GM12878 (cell line): ENCODE results near the gene SHCBP1L. TPM values are rescaled to one million over a fixed set of nuclear protein-coding genes. Genes with fewer than 3 reads are reported as not detected.

Source experiments
- ATAC-seq: fragments of 200-7000 bp; cut with Tn5 transposase; 3 replicates; pipeline ENCODE4 v1.9.1; 2020; ENCODE audit warnings: mild to moderate bottlenecking, moderate library complexity
- BruUV-seq: library from RNA; stranded (reverse); fragments of 400-500 nt; replicated peaks from 2 replicates; lab custom pipeline; 2021; lab: Mats Ljungman, UMichigan
- CTCF ChIA-PET: fragments of 300-600 bp; sonication (Branson Sonifier 250); formaldehyde crosslinking; extraction: SDS; loops from one replicate; lab custom pipeline; 2021; ENCODE audit warnings: inconsistent platforms; lab: Yijun Ruan, JAX
- POLR2A ChIA-PET: fragments of 350-600 bp; formaldehyde crosslinking; extraction: SDS; loops from one replicate; lab custom pipeline; 2021; ENCODE audit warnings: inconsistent platforms; lab: Charles Lee
- RAD21 ChIA-PET: fragments of 300-600 bp; sonication (Branson Sonifier 250); formaldehyde crosslinking; loops from one replicate; lab custom pipeline; 2023; ENCODE audit warnings: antibody characterized with exemption; ENCODE audit not compliant: unreplicated experiment; lab: Charles Lee
- SMC1A ChIA-PET: fragments of 300-600 bp; sonication (Branson Sonifier 250); formaldehyde crosslinking; loops from one replicate; lab custom pipeline; 2023; ENCODE audit not compliant: unreplicated experiment, uncharacterized antibody; lab: Charles Lee
- DNase-seq: peaks from one replicate; pipeline ENCODE4 v3.0.0-alpha.2; 2011; ENCODE audit warnings: low read depth, low spot score
- FAIRE-seq: peaks from 3 replicates; lab custom pipeline; 2011; peaks lifted over from hg19 to GRCh38; lab: Jason Lieb, UNC
- H2AFZ ChIP-seq: 2 replicates; pipeline ENCODE4 v1.6.0; 2011; ENCODE audit warnings: low read depth, low read length, control low read depth; ENCODE audit not compliant: control insufficient read depth
- H3K27ac ChIP-seq: 2 replicates; pipeline ENCODE4 v1.5.1; 2011; ENCODE audit warnings: control low read depth; ENCODE audit not compliant: control insufficient read depth, insufficient read depth
- H3K27me3 ChIP-seq, 2 experiments: replicated peaks in 1 of 2; 2 replicates each; pipeline versions ENCODE4 v1.6.0 to v1.6.1; 2011; ENCODE audit warnings: low read length in 1 of 2; ENCODE audit not compliant: control insufficient read depth in 2 of 2, insufficient read depth in 2 of 2
- H3K36me3 ChIP-seq, 2 experiments: 2 replicates each; pipeline ENCODE4 v1.5.1; 2011; ENCODE audit warnings: low read length in 1 of 2; ENCODE audit not compliant: control insufficient read depth in 2 of 2, insufficient read depth in 2 of 2
- H3K4me1 ChIP-seq: 2 replicates; pipeline ENCODE4 v1.6.1; 2011; ENCODE audit warnings: mild to moderate bottlenecking, low read length, moderate library complexity, mixed read lengths; ENCODE audit not compliant: control insufficient read depth, insufficient read depth
- H3K4me2 ChIP-seq: 2 replicates; pipeline ENCODE4 v1.6.0; 2011; ENCODE audit warnings: control low read depth; ENCODE audit not compliant: control insufficient read depth, insufficient read depth
- H3K4me3 ChIP-seq: fragments of 200-600 bp; sonication (generic); 2 replicates; pipeline ENCODE4 v1.5.1; 2016
- H3K79me2 ChIP-seq: 2 replicates; pipeline ENCODE4 v1.6.0; 2011; ENCODE audit warnings: low read length; ENCODE audit not compliant: control insufficient read depth, insufficient read depth
- H3K9ac ChIP-seq: 2 replicates; pipeline ENCODE4 v1.8.0; 2011; ENCODE audit warnings: low read length, control low read depth, mixed read lengths; ENCODE audit not compliant: control insufficient read depth, insufficient read depth
- H3K9me3 ChIP-seq: replicated peaks from 3 replicates; pipeline ENCODE4 v1.5.1; 2011; ENCODE audit warnings: mild to moderate bottlenecking, low read length; ENCODE audit not compliant: control insufficient read depth, insufficient read depth
- H4K20me1 ChIP-seq: 2 replicates; pipeline ENCODE4 v1.6.0; 2011; ENCODE audit not compliant: control insufficient read depth, insufficient read depth
- BRCA1 ChIP-seq: IDR thresholded peaks from 2 replicates; pipeline ENCODE4 v1.6.1; 2011; ENCODE audit warnings: low read depth, low read length, improper control_type of control experiment
- DPF2 ChIP-seq: fragments of 450-650 bp; IDR thresholded peaks from 2 replicates; pipeline ENCODE4 v1.6.1; 2017; ENCODE audit warnings: mild to moderate bottlenecking
- FOXM1 ChIP-seq: IDR thresholded peaks from 2 replicates; pipeline ENCODE4 v1.6.1; 2012; ENCODE audit warnings: low read depth, mild to moderate bottlenecking, inconsistent platforms, low read length, moderate library complexity
- MYB ChIP-seq: fragments of 150-350 bp; IDR thresholded peaks from 2 replicates; pipeline ENCODE4 v1.6.1; 2014; ENCODE audit warnings: mild to moderate bottlenecking, low read depth, low read length, borderline replicate concordance
- TBL1XR1 ChIP-seq: IDR thresholded peaks from 2 replicates; pipeline ENCODE4 v1.6.1; 2012; ENCODE audit warnings: low read depth, low read length, improper control_type of control experiment
- ZSCAN29 ChIP-seq: fragments of 450-650 bp; IDR thresholded peaks from 2 replicates; pipeline ENCODE4 v1.6.1; 2017; ENCODE audit warnings: mild to moderate bottlenecking, moderate library complexity
- ZZZ3 ChIP-seq: IDR thresholded peaks from 2 replicates; pipeline ENCODE4 v1.6.1; 2011; ENCODE audit warnings: low read depth; ENCODE audit not compliant: control insufficient read depth, insufficient read length
- WGBS: methylation state at CpG from one replicate; pipeline ENCODE4 v1.1.6; 2016; ENCODE audit warnings: low lambda C conversion rate; ENCODE audit not compliant: insufficient replicate concordance, insufficient coverage; ENCODE audit errors: missing lambda C conversion rate; 5-methylcytosine and 5-hydroxymethylcytosine counted together
- in situ Hi-C: fragments of 300-500 bp; cut with MboI; formaldehyde crosslinking; loops from 9 replicates; pipeline ENCODE4 v1.14.3; 2018; ENCODE audit warnings: mixed read lengths
- intact Hi-C: fragments of 100-400 bp; cut with micrococcal nuclease; formaldehyde crosslinking; loops from one replicate; pipeline ENCODE4 v1.14.2; 2022; ENCODE audit not compliant: unreplicated experiment
- polyA plus RNA-seq, 11 experiments: library from polyadenylated mRNA; depleted of rRNA in 4 of 11; unstranded in 6 of 11; stranded (reverse) in 5 of 11; fragments of >200 nt; fragmentation: Nextera tagmentation in 4 of 11; fragmentation: Illumina TruSeq in 1 of 11; extraction: Ambion mirVana in 4 of 11; extraction: Trizol in 1 of 11; gene quantifications; 1 replicate in 1 of 11; 2 replicates in 10 of 11; pipeline versions ENCODE4 v1.2.1 to v1.2.3, GENCODE V29; 2011 to 2016; ENCODE audit warnings: inconsistent platforms in 2 of 11, missing spikeins in 2 of 11, low read depth in 1 of 11
- total RNA-seq, 4 experiments: library from RNA; depleted of rRNA in 3 of 4; stranded (reverse); fragments of >200 nt in 3 of 4; fragmentation: Illumina TruSeq in 1 of 4; extraction: Trizol in 1 of 4; gene quantifications; 2 replicates each; pipeline versions ENCODE4 v1.2.1 to v1.2.3, GENCODE V29; 2013 to 2021
- TF ChIP-seq, protein P1 (sequence below): fragments of 450-650 bp; IDR thresholded peaks from 2 replicates; pipeline ENCODE4 v1.6.1; 2018; ENCODE audit warnings: borderline replicate concordance, mild to moderate bottlenecking; ENCODE audit not compliant: partially characterized antibody
- TF ChIP-seq, protein P2 (sequence below): IDR thresholded peaks from 2 replicates; pipeline ENCODE4 v1.6.1; 2011; ENCODE audit warnings: borderline replicate concordance, low read depth, mild to moderate bottlenecking, moderate library complexity, low read length; ENCODE audit not compliant: insufficient read depth, poor library complexity, severe bottlenecking

The SHCBP1L gene
- total and polyA plus RNA-seq, 10 of the 15 experiments (the other 5 are each of a cell fraction or from before 2014, with no cell fraction given): not detected

DNA sequence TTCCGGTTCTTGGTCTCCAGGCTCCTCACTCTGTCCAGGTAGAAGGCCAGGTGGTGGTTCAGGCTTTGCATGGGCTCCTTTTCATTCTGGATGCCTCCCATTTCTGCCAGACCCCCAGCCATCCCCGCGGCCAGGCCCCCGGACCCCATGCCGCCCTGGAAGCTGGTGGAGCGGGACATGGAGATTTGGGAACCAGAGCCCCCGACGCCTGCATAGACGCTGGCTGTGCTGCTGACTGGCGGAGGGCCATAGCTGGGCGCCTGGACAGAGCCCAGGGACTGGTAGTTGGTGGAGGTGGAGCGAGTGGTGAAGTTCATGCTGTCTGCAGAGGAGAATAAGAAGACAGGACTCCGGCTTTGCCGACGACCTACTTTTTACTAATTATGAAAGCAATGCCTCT is 7.1 kb upstream of the SHCBP1L start:
- Histone ChIP-seq H3K36me3 (no peaks in the 10 kb centered on the region), H3K9me3 (no peaks in the 10 kb centered on the region), H3K4me3 (no peak overlapping the region), H3K27me3 (no peaks in the 10 kb centered on the region), H3K79me2 (no peaks in the 10 kb centered on the region), H3K27ac (no peak overlapping the region), H2AFZ (no peak overlapping the region), H3K4me1 (0 out of 2 replicates have a peak, but pooled peaks cover 5% of the 10 kb centered on the region), H3K4me2 (no peak overlapping the region), H3K9ac (no peak overlapping the region), H4K20me1 (no peaks in the 10 kb centered on the region)
- in situ Hi-C loops: no loop called here
- 55% methylated on average over 15 of the region's 15 CpGs for WGBS
- DNase-seq: no peak
- no peak for ATAC-seq
- no TSS peak for BruUV-seq
- SMC1A ChIA-PET: interaction anchor here (0.6 to 4.0 kb wide), 4 partner anchors 46 to 359 kb away, joined by 3 to 76 read pairs (median 44); no protein-coding TSS in a partner anchor
- CTCF ChIA-PET: interaction anchor here (4.5 to 7.3 kb wide), 3 partner anchors 112 to 320 kb away, joined by 77 to 126 read pairs (median 99); no protein-coding TSS in a partner anchor
- POLR2A ChIA-PET: no interaction called here
- no peak for FAIRE-seq
- TF ChIP-seq, protein P1, sequence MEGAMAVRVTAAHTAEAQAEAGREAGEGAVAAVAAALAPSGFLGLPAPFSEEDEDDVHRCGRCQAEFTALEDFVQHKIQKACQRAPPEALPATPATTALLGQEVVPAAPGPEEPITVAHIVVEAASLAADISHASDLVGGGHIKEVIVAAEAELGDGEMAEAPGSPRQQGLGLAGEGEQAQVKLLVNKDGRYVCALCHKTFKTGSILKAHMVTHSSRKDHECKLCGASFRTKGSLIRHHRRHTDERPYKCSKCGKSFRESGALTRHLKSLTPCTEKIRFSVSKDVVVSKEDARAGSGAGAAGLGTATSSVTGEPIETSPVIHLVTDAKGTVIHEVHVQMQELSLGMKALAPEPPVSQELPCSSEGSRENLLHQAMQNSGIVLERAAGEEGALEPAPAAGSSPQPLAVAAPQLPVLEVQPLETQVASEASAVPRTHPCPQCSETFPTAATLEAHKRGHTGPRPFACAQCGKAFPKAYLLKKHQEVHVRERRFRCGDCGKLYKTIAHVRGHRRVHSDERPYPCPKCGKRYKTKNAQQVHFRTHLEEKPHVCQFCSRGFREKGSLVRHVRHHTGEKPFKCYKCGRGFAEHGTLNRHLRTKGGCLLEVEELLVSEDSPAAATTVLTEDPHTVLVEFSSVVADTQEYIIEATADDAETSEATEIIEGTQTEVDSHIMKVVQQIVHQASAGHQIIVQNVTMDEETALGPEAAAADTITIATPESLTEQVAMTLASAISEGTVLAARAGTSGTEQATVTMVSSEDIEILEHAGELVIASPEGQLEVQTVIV: no peak
- TF ChIP-seq ZSCAN29: no peak
- intact Hi-C loops: loop anchor here (5.0 to 10.0 kb wide), 3 partner anchors 167 to 585 kb away; partner anchors contain the start of gene SMG7
- RAD21 ChIA-PET: interaction anchor here (1.1 to 1.6 kb wide), 3 partner anchors 111 to 268 kb away, joined by 3 to 6 read pairs (median 4); no protein-coding TSS in a partner anchor

DNA sequence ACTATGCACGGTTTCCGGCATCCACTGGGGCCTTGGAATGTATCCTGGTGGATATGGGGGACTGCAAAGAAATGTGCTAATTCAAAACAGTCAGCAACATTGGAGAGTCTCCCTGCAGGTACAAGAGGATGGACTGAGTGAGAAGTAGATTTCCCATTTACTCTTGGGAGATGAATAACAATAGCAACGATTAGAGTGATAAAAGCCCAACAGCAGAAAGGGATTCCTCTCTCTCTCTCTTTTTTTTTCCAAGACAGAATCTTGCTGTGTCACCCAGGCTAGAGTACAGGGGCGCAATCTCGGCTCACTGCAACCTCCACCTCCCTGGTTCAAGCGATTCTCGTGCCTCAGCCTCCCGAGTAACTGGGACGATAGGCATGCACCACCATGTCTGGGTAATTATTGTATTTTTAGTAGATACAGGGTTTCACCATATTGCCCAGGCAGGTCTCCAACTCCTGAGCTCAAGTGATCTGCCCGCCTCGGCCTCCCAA is 5.0 kb upstream of the SHCBP1L start:
- intact Hi-C loops: no loop called here
- WGBS: 59% methylated on average over 11 of the region's 11 CpGs
- ChIA-PET POLR2A (no interaction called here), CTCF (interaction anchor here (0.8 kb wide), 1 partner anchor 113 kb away, joined by 3 read pairs; no protein-coding TSS in a partner anchor), SMC1A (interaction anchor here (0.6 kb wide), 1 partner anchor 227 kb away, joined by 3 read pairs; no protein-coding TSS in a partner anchor), RAD21 (no interaction called here)
- H3K27ac ChIP-seq: no peak overlapping the region
- H3K9ac ChIP-seq: no peak overlapping the region
- no peaks in the 10 kb centered on the region for H3K27me3 ChIP-seq
- DNase-seq (no peak), ATAC-seq (no peak), FAIRE-seq (no peak)
- no peaks in the 10 kb centered on the region for H3K9me3 ChIP-seq
- H4K20me1 ChIP-seq: no peaks in the 10 kb centered on the region
- H2AFZ ChIP-seq: no peak overlapping the region
- H3K4me1 ChIP-seq: 0 out of 2 replicates have a peak, but pooled peaks cover 3% of the 10 kb centered on the region
- H3K4me2 ChIP-seq: no peak overlapping the region
- BruUV-seq: no TSS peak
- no peaks in the 10 kb centered on the region for H3K36me3 ChIP-seq
- H3K4me3 ChIP-seq: no peak overlapping the region
- H3K79me2 ChIP-seq: no peaks in the 10 kb centered on the region
- in situ Hi-C loops: loop anchor here (5.0 kb wide), 1 partner anchor 269 kb away; no protein-coding TSS in a partner anchor
- no peak for TF ChIP-seq BRCA1
- no peak for TF ChIP-seq FOXM1
- TF ChIP-seq TBL1XR1: no peak
- TF ChIP-seq, protein P1: no peak
- no peak for TF ChIP-seq DPF2
- no peak for TF ChIP-seq ZZZ3
- TF ChIP-seq, protein P2, sequence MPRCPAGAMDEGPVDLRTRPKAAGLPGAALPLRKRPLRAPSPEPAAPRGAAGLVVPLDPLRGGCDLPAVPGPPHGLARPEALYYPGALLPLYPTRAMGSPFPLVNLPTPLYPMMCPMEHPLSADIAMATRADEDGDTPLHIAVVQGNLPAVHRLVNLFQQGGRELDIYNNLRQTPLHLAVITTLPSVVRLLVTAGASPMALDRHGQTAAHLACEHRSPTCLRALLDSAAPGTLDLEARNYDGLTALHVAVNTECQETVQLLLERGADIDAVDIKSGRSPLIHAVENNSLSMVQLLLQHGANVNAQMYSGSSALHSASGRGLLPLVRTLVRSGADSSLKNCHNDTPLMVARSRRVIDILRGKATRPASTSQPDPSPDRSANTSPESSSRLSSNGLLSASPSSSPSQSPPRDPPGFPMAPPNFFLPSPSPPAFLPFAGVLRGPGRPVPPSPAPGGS: no peak
- TF ChIP-seq MYB: no peak
